HepG2 (cell line): Measurements from ENCODE around the gene PDXDC1. TPM values are rescaled to one million over a fixed set of nuclear protein-coding genes. Genes with fewer than 3 reads are reported as not detected.

ENCODE experiments used
- CHD4 ChIP-seq: fragments of 200-600 bp; sonication (generic); IDR thresholded peaks from 2 replicates; pipeline ENCODE4 v1.7.0; 2017; ENCODE audit warnings: mild to moderate bottlenecking, low read length, borderline replicate concordance
- ESRRA ChIP-seq: sonication (generic); formaldehyde crosslinking; IDR thresholded peaks from 2 replicates; pipeline ENCODE4 v1.5.1; 2020; ENCODE audit warnings: mild to moderate bottlenecking, low read depth, missing genetic modification reagents
- EZH2 ChIP-seq: conservative IDR thresholded peaks from 2 replicates; pipeline ENCODE4 v1.6.1; 2012; ENCODE audit warnings: mild to moderate bottlenecking, low read depth, low read length, moderate library complexity
- KLF6 ChIP-seq: IDR thresholded peaks from 2 replicates; pipeline ENCODE4 v1.8.0; 2016; ENCODE audit warnings: missing biosample characterization, missing genetic modification reagents
- LCORL ChIP-seq, 2 experiments: fragments of 450-650 bp in 1 of 2; sonication (generic) in 1 of 2; formaldehyde crosslinking in 1 of 2; IDR thresholded peaks; 2 replicates each; pipeline versions ENCODE4 v1.5.0 to v1.6.1; 2017 to 2020; ENCODE audit warnings: antibody characterized with exemption in 1 of 2, missing genetic modification reagents in 1 of 2
- MEF2D ChIP-seq: sonication (generic); formaldehyde crosslinking; IDR thresholded peaks from 2 replicates; pipeline ENCODE4 v1.5.1; 2020; ENCODE audit warnings: mild to moderate bottlenecking, missing genetic modification reagents
- POLR2A ChIP-seq, 2 experiments: IDR thresholded peaks; 2 replicates each; pipeline ENCODE4 v1.6.1; 2011; ENCODE audit warnings: low read depth in 2 of 2, low read length in 2 of 2, mild to moderate bottlenecking in 1 of 2, moderate library complexity in 1 of 2; ENCODE audit not compliant: insufficient read depth in 1 of 2
- RXRA ChIP-seq: sonication (generic); formaldehyde crosslinking; IDR thresholded peaks from 2 replicates; pipeline ENCODE4 v1.5.1; 2020; ENCODE audit warnings: missing genetic modification reagents
- SALL1 ChIP-seq: sonication (generic); formaldehyde crosslinking; IDR thresholded peaks from 2 replicates; pipeline ENCODE4 v1.8.0; 2022; ENCODE audit warnings: mild to moderate bottlenecking, missing genetic modification reagents
- ZNF510 ChIP-seq: sonication (generic); formaldehyde crosslinking; IDR thresholded peaks from 2 replicates; pipeline ENCODE4 v1.4.0; 2020; ENCODE audit warnings: low read depth, mild to moderate bottlenecking, missing genetic modification reagents
- ZNF709 ChIP-seq: sonication (generic); formaldehyde crosslinking; IDR thresholded peaks from 2 replicates; pipeline ENCODE4 v1.5.0; 2020; ENCODE audit warnings: mild to moderate bottlenecking, missing genetic modification reagents
- ZNF737 ChIP-seq: sonication (generic); formaldehyde crosslinking; IDR thresholded peaks from 2 replicates; pipeline ENCODE4 v1.5.0; 2020; ENCODE audit warnings: missing genetic modification reagents, mild to moderate bottlenecking, borderline replicate concordance
- ZNF75D ChIP-seq: sonication (generic); formaldehyde crosslinking; IDR thresholded peaks from 2 replicates; pipeline ENCODE4 v1.8.1; 2023; ENCODE audit warnings: missing genetic modification reagents, mild to moderate bottlenecking, borderline replicate concordance
- ZSCAN29 ChIP-seq: sonication (generic); formaldehyde crosslinking; conservative IDR thresholded peaks from 2 replicates; pipeline ENCODE4 v1.4.0; 2020; ENCODE audit warnings: mild to moderate bottlenecking, missing genetic modification reagents
- polyA plus RNA-seq, 8 experiments: library from polyadenylated mRNA; depleted of rRNA in 3 of 8; stranded (reverse) in 7 of 8; unstranded in 1 of 8; fragments of >200 nt; fragmentation: Illumina TruSeq in 4 of 8; extraction: Trizol in 4 of 8; gene quantifications; 2 replicates each; pipeline versions ENCODE4 v1.2.1 to v1.2.3, GENCODE V29; 2011 to 2016; ENCODE audit warnings: low read depth in 4 of 8, missing spikeins in 1 of 8, mixed read lengths in 1 of 8; ENCODE audit not compliant: insufficient read depth in 1 of 8
- total RNA-seq, 5 experiments: library from RNA; depleted of rRNA; stranded (reverse); fragments of >200 nt; fragmentation: Illumina TruSeq; extraction: Trizol; gene quantifications; 2 replicates each; pipeline ENCODE4 v1.2.3, GENCODE V29; 2016; ENCODE audit warnings: low read depth in 1 of 5
- TF ChIP-seq, protein P1 (sequence below): fragments of 450-650 bp; IDR thresholded peaks from 2 replicates; pipeline ENCODE4 v1.6.1; 2016
- TF ChIP-seq, protein P2 (sequence below): sonication (generic); formaldehyde crosslinking; IDR thresholded peaks from 2 replicates; pipeline ENCODE4 v1.8.0; 2022; ENCODE audit warnings: missing genetic modification reagents, mild to moderate bottlenecking, moderate library complexity, borderline replicate concordance
- TF ChIP-seq, protein P3 (sequence below): sonication (generic); formaldehyde crosslinking; IDR thresholded peaks from 2 replicates; pipeline ENCODE4 v1.4.0; 2020; ENCODE audit warnings: missing genetic modification reagents
- TF ChIP-seq, protein P4 (sequence below): sonication (generic); formaldehyde crosslinking; IDR thresholded peaks from 2 replicates; pipeline ENCODE4 v1.5.1; 2020; ENCODE audit warnings: mild to moderate bottlenecking, missing genetic modification reagents, moderate library complexity
- TF ChIP-seq, protein P5 (sequence below): sonication (generic); formaldehyde crosslinking; IDR thresholded peaks from 2 replicates; pipeline ENCODE4 v1.5.0; 2020; ENCODE audit warnings: mild to moderate bottlenecking, missing genetic modification reagents, borderline replicate concordance

PDXDC1 gene
- total and polyA plus RNA-seq, 2 of the 13 experiments (the other 11 are each of a cell fraction or from before 2014, with no cell fraction given) = 133 to 169 TPM

DNA sequence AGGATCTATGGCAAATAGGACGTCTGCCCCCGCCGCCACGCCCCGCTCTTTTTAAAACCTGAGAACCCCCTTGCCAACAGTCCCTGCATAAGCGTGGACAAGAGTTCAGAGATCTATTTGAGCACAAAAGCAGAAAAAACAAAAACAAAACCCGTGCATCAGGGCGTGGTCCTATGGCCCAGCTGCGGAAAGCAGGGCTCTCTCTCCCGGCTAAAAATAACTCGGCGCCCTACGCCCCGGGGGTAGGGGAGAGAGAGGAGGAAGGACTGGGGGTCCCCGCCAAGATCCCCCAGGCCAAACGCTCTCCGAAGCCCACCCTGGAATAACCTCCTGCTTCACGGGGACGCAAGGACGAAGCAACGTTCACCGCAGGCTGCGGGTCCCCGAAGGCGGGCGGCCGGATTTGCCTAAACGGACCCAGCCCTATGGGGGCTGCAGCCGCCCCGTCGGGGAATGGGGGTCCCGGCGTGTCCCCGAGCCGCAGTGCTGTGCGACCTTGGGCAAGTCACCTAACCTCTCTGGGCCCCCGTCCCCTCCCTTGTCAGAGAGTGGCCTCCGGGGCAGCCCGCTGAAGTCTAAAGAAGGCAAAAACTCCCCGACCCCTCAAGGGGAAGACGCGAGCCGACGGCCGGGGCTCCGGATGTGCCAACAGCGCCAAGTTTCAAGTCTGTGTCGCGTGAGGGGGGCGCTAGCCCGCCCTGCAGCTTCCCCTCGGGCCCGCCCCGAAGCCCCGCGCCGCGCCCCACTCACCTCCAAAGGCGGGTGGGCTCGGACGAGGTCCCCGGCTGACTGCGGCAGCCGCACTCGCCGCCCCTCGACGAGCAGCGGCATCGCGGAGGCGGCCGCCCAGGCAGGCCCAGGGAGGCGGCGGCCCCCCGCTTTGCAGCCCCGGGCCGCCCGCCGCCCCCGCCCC, 80.6 kb downstream of the PDXDC1 start (continued):
- TF ChIP-seq, protein P1, sequence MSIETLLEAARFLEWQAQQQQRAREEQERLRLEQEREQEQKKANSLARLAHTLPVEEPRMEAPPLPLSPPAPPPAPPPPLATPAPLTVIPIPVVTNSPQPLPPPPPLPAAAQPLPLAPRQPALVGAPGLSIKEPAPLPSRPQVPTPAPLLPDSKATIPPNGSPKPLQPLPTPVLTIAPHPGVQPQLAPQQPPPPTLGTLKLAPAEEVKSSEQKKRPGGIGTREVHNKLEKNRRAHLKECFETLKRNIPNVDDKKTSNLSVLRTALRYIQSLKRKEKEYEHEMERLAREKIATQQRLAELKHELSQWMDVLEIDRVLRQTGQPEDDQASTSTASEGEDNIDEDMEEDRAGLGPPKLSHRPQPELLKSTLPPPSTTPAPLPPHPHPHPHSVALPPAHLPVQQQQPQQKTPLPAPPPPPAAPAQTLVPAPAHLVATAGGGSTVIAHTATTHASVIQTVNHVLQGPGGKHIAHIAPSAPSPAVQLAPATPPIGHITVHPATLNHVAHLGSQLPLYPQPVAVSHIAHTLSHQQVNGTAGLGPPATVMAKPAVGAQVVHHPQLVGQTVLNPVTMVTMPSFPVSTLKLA = no peak
- TF ChIP-seq, protein P2, sequence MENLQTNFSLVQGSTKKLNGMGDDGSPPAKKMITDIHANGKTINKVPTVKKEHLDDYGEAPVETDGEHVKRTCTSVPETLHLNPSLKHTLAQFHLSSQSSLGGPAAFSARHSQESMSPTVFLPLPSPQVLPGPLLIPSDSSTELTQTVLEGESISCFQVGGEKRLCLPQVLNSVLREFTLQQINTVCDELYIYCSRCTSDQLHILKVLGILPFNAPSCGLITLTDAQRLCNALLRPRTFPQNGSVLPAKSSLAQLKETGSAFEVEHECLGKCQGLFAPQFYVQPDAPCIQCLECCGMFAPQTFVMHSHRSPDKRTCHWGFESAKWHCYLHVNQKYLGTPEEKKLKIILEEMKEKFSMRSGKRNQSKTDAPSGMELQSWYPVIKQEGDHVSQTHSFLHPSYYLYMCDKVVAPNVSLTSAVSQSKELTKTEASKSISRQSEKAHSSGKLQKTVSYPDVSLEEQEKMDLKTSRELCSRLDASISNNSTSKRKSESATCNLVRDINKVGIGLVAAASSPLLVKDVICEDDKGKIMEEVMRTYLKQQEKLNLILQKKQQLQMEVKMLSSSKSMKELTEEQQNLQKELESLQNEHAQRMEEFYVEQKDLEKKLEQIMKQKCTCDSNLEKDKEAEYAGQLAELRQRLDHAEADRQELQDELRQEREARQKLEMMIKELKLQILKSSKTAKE (CRISPR knock-in tag) = no peak
- TF ChIP-seq, protein P3, sequence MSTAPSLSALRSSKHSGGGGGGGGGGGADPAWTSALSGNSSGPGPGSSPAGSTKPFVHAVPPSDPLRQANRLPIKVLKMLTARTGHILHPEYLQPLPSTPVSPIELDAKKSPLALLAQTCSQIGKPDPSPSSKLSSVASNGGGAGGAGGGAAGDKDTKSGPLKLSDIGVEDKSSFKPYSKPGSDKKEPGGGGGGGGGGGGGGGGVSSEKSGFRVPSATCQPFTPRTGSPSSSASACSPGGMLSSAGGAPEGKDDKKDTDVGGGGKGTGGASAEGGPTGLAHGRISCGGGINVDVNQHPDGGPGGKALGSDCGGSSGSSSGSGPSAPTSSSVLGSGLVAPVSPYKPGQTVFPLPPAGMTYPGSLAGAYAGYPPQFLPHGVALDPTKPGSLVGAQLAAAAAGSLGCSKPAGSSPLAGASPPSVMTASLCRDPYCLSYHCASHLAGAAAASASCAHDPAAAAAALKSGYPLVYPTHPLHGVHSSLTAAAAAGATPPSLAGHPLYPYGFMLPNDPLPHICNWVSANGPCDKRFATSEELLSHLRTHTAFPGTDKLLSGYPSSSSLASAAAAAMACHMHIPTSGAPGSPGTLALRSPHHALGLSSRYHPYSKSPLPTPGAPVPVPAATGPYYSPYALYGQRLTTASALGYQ = no peak
- TF ChIP-seq POLR2A (IDR thresholded peaks at IDR 0.05; ENCODE audit: insufficient read depth in 1 of 2, low read depth in 2 of 2, low read length in 2 of 2) (peak in 1 of 2 experiments; percentile 68; a peak in 1 of 4 replicates), ZNF75D (CRISPR knock-in tag) (no peak), ZNF510 (CRISPR knock-in tag) (no peak), ZSCAN29 (CRISPR knock-in tag) (0 out of 2 replicates have a peak, but pooled peaks have one; percentile 39), CHD4 (peak; percentile 76; the same call in 1 of the 2 replicates), ZNF709 (CRISPR knock-in tag) (no peak), EZH2 (no peak), ZNF737 (CRISPR knock-in tag) (no peak), SALL1 (CRISPR knock-in tag) (no peak), LCORL (IDR thresholded peaks at IDR 0.05) (no peak), LCORL (CRISPR knock-in tag; IDR thresholded peaks at IDR 0.05) (0 out of 2 replicates have a peak, but pooled peaks have one; percentile 59), MEF2D (CRISPR knock-in tag) (no peak; the same call in 1 of the 2 replicates), ESRRA (CRISPR knock-in tag) (peak; percentile 16; the same call in 1 of the 2 replicates), KLF6 (CRISPR knock-in tag) (peak; percentile 12; the same call in 1 of the 2 replicates), RXRA (CRISPR knock-in tag) (peak; percentile 71; the same call in 1 of the 2 replicates)
- TF ChIP-seq, protein P4, sequence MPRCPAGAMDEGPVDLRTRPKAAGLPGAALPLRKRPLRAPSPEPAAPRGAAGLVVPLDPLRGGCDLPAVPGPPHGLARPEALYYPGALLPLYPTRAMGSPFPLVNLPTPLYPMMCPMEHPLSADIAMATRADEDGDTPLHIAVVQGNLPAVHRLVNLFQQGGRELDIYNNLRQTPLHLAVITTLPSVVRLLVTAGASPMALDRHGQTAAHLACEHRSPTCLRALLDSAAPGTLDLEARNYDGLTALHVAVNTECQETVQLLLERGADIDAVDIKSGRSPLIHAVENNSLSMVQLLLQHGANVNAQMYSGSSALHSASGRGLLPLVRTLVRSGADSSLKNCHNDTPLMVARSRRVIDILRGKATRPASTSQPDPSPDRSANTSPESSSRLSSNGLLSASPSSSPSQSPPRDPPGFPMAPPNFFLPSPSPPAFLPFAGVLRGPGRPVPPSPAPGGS (CRISPR knock-in tag) = peak; percentile 82; the same call in 1 of the 2 replicates
- TF ChIP-seq, protein P5, sequence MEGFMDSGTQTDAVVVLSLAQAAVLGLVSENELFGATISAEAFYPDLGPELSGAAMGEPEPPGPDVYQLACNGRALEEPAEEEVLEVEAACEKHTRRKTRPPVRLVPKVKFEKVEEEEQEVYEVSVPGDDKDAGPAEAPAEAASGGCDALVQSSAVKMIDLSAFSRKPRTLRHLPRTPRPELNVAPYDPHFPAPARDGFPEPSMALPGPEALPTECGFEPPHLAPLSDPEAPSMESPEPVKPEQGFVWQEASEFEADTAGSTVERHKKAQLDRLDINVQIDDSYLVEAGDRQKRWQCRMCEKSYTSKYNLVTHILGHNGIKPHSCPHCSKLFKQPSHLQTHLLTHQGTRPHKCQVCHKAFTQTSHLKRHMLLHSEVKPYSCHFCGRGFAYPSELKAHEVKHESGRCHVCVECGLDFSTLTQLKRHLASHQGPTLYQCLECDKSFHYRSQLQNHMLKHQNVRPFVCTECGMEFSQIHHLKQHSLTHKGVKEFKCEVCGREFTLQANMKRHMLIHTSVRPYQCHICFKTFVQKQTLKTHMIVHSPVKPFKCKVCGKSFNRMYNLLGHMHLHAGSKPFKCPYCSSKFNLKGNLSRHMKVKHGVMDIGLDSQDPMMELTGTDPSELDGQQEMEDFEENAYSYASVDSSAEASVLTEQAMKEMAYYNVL (CRISPR knock-in tag) = no peak
